Activated T-helper 1 cell treated with anti-CD3 and anti-CD28 coated beads, Interleukin-12 subunit alpha, Interleukin-12 subunit beta, Interleukin-2, Interleukin-4 antibody, amounts not matched to agents 30 ng/mL and 10 ng/mL and 1 ng/mL, durations not matched to agents 14 hours and 24 hours and 36 hours (primary cell): ENCODE measurements around the gene HSF5. TPM values are rescaled to one million over a fixed set of nuclear protein-coding genes. Genes with fewer than 3 reads are reported as not detected.
A peak's percentile ranks its signal among the peaks of the same experiment; 100 is the strongest.

Experiments
- DNase-seq: peaks from one replicate; pipeline ENCODE4 v3.0.0; 2021; ENCODE audit warnings: low spot score
- H3K27ac Mint-ChIP-seq: one replicate; pipeline ENCODE4 v1.8.0; 2021; ENCODE audit warnings: mild to moderate bottlenecking, mixed read lengths
- H3K27me3 Mint-ChIP-seq: one replicate; pipeline ENCODE4 v1.8.0; 2022; ENCODE audit warnings: mild to moderate bottlenecking, moderate library complexity, mixed read lengths; ENCODE audit not compliant: insufficient read depth
- H3K36me3 Mint-ChIP-seq: one replicate; pipeline ENCODE4 v1.8.0; 2021; ENCODE audit warnings: low read depth, mixed read lengths
- H3K4me1 Mint-ChIP-seq: one replicate; pipeline ENCODE4 v1.8.0; 2021; ENCODE audit warnings: low read depth, mixed read lengths
- H3K4me3 Mint-ChIP-seq: one replicate; pipeline ENCODE4 v1.8.0; 2021; ENCODE audit warnings: mild to moderate bottlenecking, moderate library complexity, mixed read lengths
- H3K9me3 Mint-ChIP-seq: one replicate; pipeline ENCODE4 v1.8.0; 2021; ENCODE audit warnings: mixed read lengths
- intact Hi-C: fragments of 100-400 bp; cut with micrococcal nuclease; formaldehyde crosslinking; loops from one replicate; pipeline ENCODE4 v1.15.1; 2024
- total RNA-seq: library from RNA; stranded (reverse); gene quantifications from 2 replicates; pipeline ENCODE4 v1.2.3, GENCODE V29; 2022

The HSF5 gene
- total RNA-seq, 1 donor from 2014 or later, result 1.1 TPM

GRCh38 chr17:58528443-58528842 lies 40.2 kb upstream of the HSF5 start:
- Mint-ChIP-seq H3K9me3 (no peaks in the 10 kb centered on the region), H3K4me3 (no peak overlapping the region), H3K4me1 (peaks cover 13% of the 10 kb centered on the region), H3K27ac (no peak overlapping the region), H3K36me3 (no peaks in the 10 kb centered on the region), H3K27me3 (peaks cover 31% of the 10 kb centered on the region)
- DNase-seq, result no peak
- intact Hi-C loops, result no loop called here

GRCh38 chr17:58527949-58528348 lies 39.7 kb upstream of the HSF5 start:
- Mint-ChIP-seq H3K27me3 (peaks cover 28% of the 10 kb centered on the region), H3K4me3 (no peak overlapping the region), H3K36me3 (no peaks in the 10 kb centered on the region), H3K9me3 (no peaks in the 10 kb centered on the region), H3K4me1 (peaks cover 13% of the 10 kb centered on the region), H3K27ac (no peak overlapping the region)
- DNase-seq, result no peak
- intact Hi-C loops, result no loop called here

GRCh38 chr17:58527306-58527705 lies 39.1 kb upstream of the HSF5 start:
- Mint-ChIP-seq H3K4me3 (no peak overlapping the region), H3K27ac (peak overlapping the region; percentile 50), H3K27me3 (peaks cover 21% of the 10 kb centered on the region), H3K36me3 (no peaks in the 10 kb centered on the region), H3K4me1 (peaks cover 13% of the 10 kb centered on the region), H3K9me3 (no peaks in the 10 kb centered on the region)
- no peak for DNase-seq
- intact Hi-C loops, result no loop called here

- Mint-ChIP-seq H3K4me3 (no peak overlapping the region), H3K27ac (no peak overlapping the region), H3K36me3 (no peaks in the 10 kb centered on the region), H3K27me3 (peaks cover 14% of the 10 kb centered on the region), H3K4me1 (peaks cover 13% of the 10 kb centered on the region), H3K9me3 (no peaks in the 10 kb centered on the region)
- intact Hi-C loops, result no loop called here
- DNase-seq, result no peak
Measured at GRCh38 chr17:58525239-58525638, 37.0 kb upstream of the HSF5 start.

- Mint-ChIP-seq H3K4me3 (no peak overlapping the region), H3K9me3 (no peaks in the 10 kb centered on the region), H3K36me3 (no peaks in the 10 kb centered on the region), H3K27me3 (no peaks in the 10 kb centered on the region), H3K27ac (no peak overlapping the region), H3K4me1 (peaks cover 10% of the 10 kb centered on the region)
- no peak for DNase-seq
- intact Hi-C loops, result no loop called here
Measured at GRCh38 chr17:58521680-58522079, 33.5 kb upstream of the HSF5 start.

- Mint-ChIP-seq H3K27ac (peak overlapping the region; percentile 19), H3K36me3 (no peaks in the 10 kb centered on the region), H3K4me1 (peaks cover 13% of the 10 kb centered on the region), H3K27me3 (no peaks in the 10 kb centered on the region), H3K4me3 (peak overlapping the region; percentile 34), H3K9me3 (no peaks in the 10 kb centered on the region)
- DNase-seq, result no peak
- intact Hi-C loops, result no loop called here
Measured at GRCh38 chr17:58520843-58521430, 32.7 kb upstream of the HSF5 start.

GRCh38 chr17:58517928-58518609 lies 29.9 kb upstream of the HSF5 start:
- intact Hi-C loops, result loop anchor here (1.0 to 10.0 kb wide), 16 partner anchors 14 to 1877 kb away; partner anchors contain the start of genes AKAP1, PRR11, RAD51C and SKA2
- Mint-ChIP-seq H3K4me3 (peak overlapping the region; percentile 86), H3K9me3 (no peaks in the 10 kb centered on the region), H3K4me1 (peaks cover 31% of the 10 kb centered on the region), H3K36me3 (peaks cover 6% of the 10 kb centered on the region), H3K27ac (peak overlapping the region; percentile 91), H3K27me3 (no peaks in the 10 kb centered on the region)
- DNase-seq, result peak; percentile 100

GRCh38 chr17:58517378-58517927 lies 29.2 kb upstream of the HSF5 start:
- Mint-ChIP-seq H3K9me3 (no peaks in the 10 kb centered on the region), H3K27me3 (no peaks in the 10 kb centered on the region), H3K27ac (peak overlapping the region; percentile 91), H3K4me1 (peaks cover 35% of the 10 kb centered on the region), H3K36me3 (peaks cover 10% of the 10 kb centered on the region), H3K4me3 (peak overlapping the region; percentile 86)
- intact Hi-C loops, result loop anchor here (10.0 kb wide), 2 partner anchors 1433 to 1877 kb away; partner anchors contain the start of genes AKAP1 and USP32
- no peak for DNase-seq

- intact Hi-C loops, result loop anchor here (10.0 kb wide), 2 partner anchors 1432 to 1878 kb away; partner anchors contain the start of genes AKAP1 and USP32
- H3K27ac Mint-ChIP-seq, result peak overlapping the region; percentile 91
- no peaks in the 10 kb centered on the region for H3K27me3 Mint-ChIP-seq
- peak overlapping the region; percentile 86 for H3K4me3 Mint-ChIP-seq
- no peak for DNase-seq
- peaks cover 36% of the 10 kb centered on the region for H3K4me1 Mint-ChIP-seq
- H3K36me3 Mint-ChIP-seq, result peaks cover 10% of the 10 kb centered on the region
- H3K9me3 Mint-ChIP-seq, result no peaks in the 10 kb centered on the region
Measured at GRCh38 chr17:58516644-58517377, 28.6 kb upstream of the HSF5 start.

GRCh38 chr17:58515286-58515685 lies 27.1 kb upstream of the HSF5 start:
- peaks cover 40% of the 10 kb centered on the region for H3K4me1 Mint-ChIP-seq
- peak overlapping the region; percentile 62 for H3K27ac Mint-ChIP-seq
- peaks cover 23% of the 10 kb centered on the region for H3K36me3 Mint-ChIP-seq
- H3K9me3 Mint-ChIP-seq, result no peaks in the 10 kb centered on the region
- DNase-seq, result no peak
- H3K27me3 Mint-ChIP-seq, result no peaks in the 10 kb centered on the region
- peak overlapping the region; percentile 86 for H3K4me3 Mint-ChIP-seq
- intact Hi-C loops, result loop anchor here (10.0 kb wide), 2 partner anchors 1430 to 1880 kb away; partner anchors contain the start of genes AKAP1 and USP32

GRCh38 chr17:58514770-58515157 lies 26.6 kb upstream of the HSF5 start:
- H3K4me3 Mint-ChIP-seq, result peak overlapping the region; percentile 86
- H3K27ac Mint-ChIP-seq, result peak overlapping the region; percentile 62
- peaks cover 40% of the 10 kb centered on the region for H3K4me1 Mint-ChIP-seq
- H3K27me3 Mint-ChIP-seq, result no peaks in the 10 kb centered on the region
- DNase-seq, result no peak
- H3K9me3 Mint-ChIP-seq, result no peaks in the 10 kb centered on the region
- H3K36me3 Mint-ChIP-seq, result peaks cover 28% of the 10 kb centered on the region
- intact Hi-C loops, result loop anchor here (1.0 to 10.0 kb wide), 6 partner anchors 18 to 1880 kb away; partner anchors contain the start of genes AKAP1, SUPT4H1 and USP32

- peaks cover 42% of the 10 kb centered on the region for H3K4me1 Mint-ChIP-seq
- intact Hi-C loops, result loop anchor here (1.0 to 10.0 kb wide), 6 partner anchors 18 to 1881 kb away; partner anchors contain the start of genes AKAP1, SUPT4H1 and USP32
- no peaks in the 10 kb centered on the region for H3K27me3 Mint-ChIP-seq
- no peaks in the 10 kb centered on the region for H3K9me3 Mint-ChIP-seq
- peak; percentile 76 for DNase-seq
- H3K27ac Mint-ChIP-seq, result peak within 1 kb of the TSS; percentile 82
- peaks cover 33% of the 10 kb centered on the region for H3K36me3 Mint-ChIP-seq
- H3K4me3 Mint-ChIP-seq, result peak within 1 kb of the TSS; percentile 92
Measured at GRCh38 chr17:58513965-58514769, 26.0 kb upstream of the HSF5 start, which contains the start of gene MTMR4. TSS of gene MTMR4 (minus strand) at chr17:58514638. CDS start at chr17:58514407, 231 bp downstream.
